ENCODE measurements around the gene SLC10A2. TPM values are rescaled to one million over a fixed set of nuclear protein-coding genes. Genes with fewer than 3 reads are reported as not detected.
"Not testable (repeated sequence)": the region's sequence is repeated elsewhere in the genome, so short reads cannot be mapped to it uniquely, and the experiment has no call there.

SLC10A2 gene, protein sequence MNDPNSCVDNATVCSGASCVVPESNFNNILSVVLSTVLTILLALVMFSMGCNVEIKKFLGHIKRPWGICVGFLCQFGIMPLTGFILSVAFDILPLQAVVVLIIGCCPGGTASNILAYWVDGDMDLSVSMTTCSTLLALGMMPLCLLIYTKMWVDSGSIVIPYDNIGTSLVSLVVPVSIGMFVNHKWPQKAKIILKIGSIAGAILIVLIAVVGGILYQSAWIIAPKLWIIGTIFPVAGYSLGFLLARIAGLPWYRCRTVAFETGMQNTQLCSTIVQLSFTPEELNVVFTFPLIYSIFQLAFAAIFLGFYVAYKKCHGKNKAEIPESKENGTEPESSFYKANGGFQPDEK
- polyA plus RNA-seq (2011; rRNA removed): not detected in 2 replicates
- polyA minus RNA-seq (2011; rRNA and poly(A)+ RNA removed): not detected in 2 replicates

GRCh38 chr13:103066079-103066780 is at the start of gene SLC10A2:
TSS of gene SLC10A2 (minus strand) at chr13:103066417. CDS start at chr13:103066249, 168 bp downstream.
- no peak for DNase-seq (ENCODE audit: low read depth)
- no peak within 1 kb of the TSS for H3K4me3 ChIP-seq (ENCODE audit: low read depth, low read length)
- ChIA-PET CTCF (no interaction called here), POLR2A (no interaction called here)
- no peak for TF ChIP-seq CTCF (IDR thresholded peaks at IDR 0.05; ENCODE audit: insufficient read depth, low read depth, low read length)
- H3K27me3 ChIP-seq (ENCODE audit: control insufficient read depth, insufficient read depth, low read length): no peaks in the 10 kb centered on the region
- H3K36me3 ChIP-seq (ENCODE audit: control insufficient read depth, insufficient read depth, low read length): no peaks in the 10 kb centered on the region

- DNase-seq (ENCODE audit: low read depth): no peak
- Histone ChIP-seq H3K4me3 (ENCODE audit: low read depth, low read length) (no peak overlapping the region), H3K27me3 (ENCODE audit: control insufficient read depth, insufficient read depth, low read length) (no peaks in the 10 kb centered on the region), H3K36me3 (ENCODE audit: control insufficient read depth, insufficient read depth, low read length) (no peaks in the 10 kb centered on the region)
- no peak for TF ChIP-seq CTCF (IDR thresholded peaks at IDR 0.05; ENCODE audit: insufficient read depth, low read depth, low read length)
- CTCF ChIA-PET: no interaction called here
- POLR2A ChIA-PET: no interaction called here
These were observed 41.4 kb upstream of the SLC10A2 start for GRCh38 chr13:103107580-103107979.

GRCh38 chr13:103104340-103104739 is 38.1 kb upstream of the SLC10A2 start:
- Histone ChIP-seq H3K36me3 (ENCODE audit: control insufficient read depth, insufficient read depth, low read length) (no peaks in the 10 kb centered on the region), H3K27me3 (ENCODE audit: control insufficient read depth, insufficient read depth, low read length) (no peaks in the 10 kb centered on the region), H3K4me3 (ENCODE audit: low read depth, low read length) (no peak overlapping the region)
- ChIA-PET CTCF (no interaction called here), POLR2A (no interaction called here)
- no peak for DNase-seq (ENCODE audit: low read depth)
- no peak for TF ChIP-seq CTCF (IDR thresholded peaks at IDR 0.05; ENCODE audit: insufficient read depth, low read depth, low read length)

DNA sequence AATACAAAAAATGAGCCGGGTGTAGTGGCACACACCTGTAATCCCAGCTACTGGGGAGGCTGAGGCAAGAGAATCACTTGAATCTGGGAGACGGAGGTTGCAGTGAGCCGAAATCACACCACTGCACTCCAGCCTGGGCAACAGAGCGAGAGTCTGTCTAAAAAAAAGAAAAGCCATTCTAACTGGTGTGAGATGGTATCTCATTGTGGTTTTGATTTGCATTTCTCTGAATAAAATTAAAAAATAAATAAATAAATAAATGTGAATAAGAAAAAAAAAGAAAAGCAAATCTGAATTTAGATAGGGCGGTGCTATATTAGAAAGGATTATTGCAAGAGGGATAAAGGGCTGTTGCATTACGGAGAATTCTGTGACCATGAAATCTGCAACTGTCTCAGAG is 37.2 kb upstream of the SLC10A2 start:
- H3K4me3 ChIP-seq (ENCODE audit: low read depth, low read length); CTCF ChIA-PET; DNase-seq (ENCODE audit: low read depth); POLR2A ChIA-PET; H3K27me3 ChIP-seq (ENCODE audit: control insufficient read depth, insufficient read depth, low read length); H3K36me3 ChIP-seq (ENCODE audit: control insufficient read depth, insufficient read depth, low read length): not testable (repeated sequence)

GRCh38 chr13:103102482-103102881 is 36.3 kb upstream of the SLC10A2 start:
- POLR2A ChIA-PET: no interaction called here
- no peak overlapping the region for H3K4me3 ChIP-seq (ENCODE audit: low read depth, low read length)
- H3K36me3 ChIP-seq (ENCODE audit: control insufficient read depth, insufficient read depth, low read length): no peaks in the 10 kb centered on the region
- DNase-seq (ENCODE audit: low read depth): no peak
- CTCF ChIA-PET: no interaction called here
- no peak for TF ChIP-seq CTCF (IDR thresholded peaks at IDR 0.05; ENCODE audit: insufficient read depth, low read depth, low read length)
- no peaks in the 10 kb centered on the region for H3K27me3 ChIP-seq (ENCODE audit: control insufficient read depth, insufficient read depth, low read length)
